Measurements from ENCODE around the gene APOBR. TPM values are rescaled to one million over a fixed set of nuclear protein-coding genes. Genes with fewer than 3 reads are reported as not detected.

APOBR gene
- total and polyA plus RNA-seq, 9 of the 15 experiments (the other 6 are each of a cell fraction or from before 2014, with no cell fraction given) = 0.08 to 6.1 (median 2.8) TPM; not detected in 1

- Histone ChIP-seq H3K27ac (ENCODE audit: extremely low read depth, low read depth, low read length) (peak overlapping the region; percentile 71), H3K9me1 (ENCODE audit: control insufficient read depth, insufficient read depth, low read length) (no peaks in the 10 kb centered on the region), H2AFZ (ENCODE audit: low read depth, low read length) (peak overlapping the region; percentile 92), H3K9ac (ENCODE audit: insufficient read depth in 1 of 2, low read depth in 2 of 2, low read length in 2 of 2) (peak overlapping the region; percentile 55 to 87), H3K4me3 (peak overlapping the region; percentile 25), H3K9me3 (replicated peaks; ENCODE audit: control insufficient read depth, insufficient read depth, low read depth, low read length) (no peaks in the 10 kb centered on the region), H3K4me1 (replicated peaks in 1 of 2; ENCODE audit: control insufficient read depth in 2 of 2, insufficient read depth in 2 of 2, low read length in 2 of 2) (peaks cover 13 to 59% of the 10 kb centered on the region in 2 experiments), H3K79me2 (ENCODE audit: control insufficient read depth, insufficient read depth, low read length) (peaks cover 8% of the 10 kb centered on the region; the same call in 2 of the 3 replicates), H3K36me3 (ENCODE audit: control insufficient read depth, insufficient read depth, low read length) (no peaks in the 10 kb centered on the region), H3K4me2 (ENCODE audit: insufficient read depth, low read length) (peak overlapping the region; percentile 74), H4K20me1 (replicated peaks; ENCODE audit: control insufficient read depth, insufficient read depth, low read length) (no peaks in the 10 kb centered on the region), H3K27me3 (ENCODE audit: control insufficient read depth in 2 of 2, insufficient read depth in 2 of 2, low read length in 2 of 2) (no peaks in the 10 kb centered on the region)
- 74% methylated on average over 11 of the region's 13 CpGs for WGBS (ENCODE audit: insufficient coverage, low coverage, missing lambda C conversion rate)
- ChIA-PET POLR2A (no interaction called here), CTCF (ENCODE audit: low intra/inter-chr PET ratio) (no interaction called here)
- no peak for DNase-seq (ENCODE audit: extremely low read depth in 1 of 4, low spot score in 3 of 4)
- in situ Hi-C loops (cut with MboI) = loop anchor here (25.0 kb wide), 1 partner anchor 1717 kb away; no protein-coding TSS in a partner anchor
- intact Hi-C loops (cut with micrococcal nuclease) = no loop called here
- no peak for FAIRE-seq
- TF ChIP-seq HDAC6 (IDR thresholded peaks at IDR 0.05; ENCODE audit: low read depth, low read length) (no peak), ZNF445 (CRISPR knock-in tag; IDR thresholded peaks at IDR 0.05; ENCODE audit: low read depth) (no peak), ZBTB26 (CRISPR knock-in tag; IDR thresholded peaks at IDR 0.05) (0 out of 2 replicates have a peak, but pooled peaks have one; percentile 9), MAZ (CRISPR knock-in tag; conservative IDR thresholded peaks at IDR 0.05 in 1 of 2, IDR thresholded peaks at IDR 0.05 in 1 of 2) (peak in 1 of 2 experiments; percentile 41; a peak in 1 of 4 replicates), ZNF311 (CRISPR knock-in tag; IDR thresholded peaks at IDR 0.05) (no peak), TEAD1 (CRISPR knock-in tag; IDR thresholded peaks at IDR 0.05) (0 out of 4 replicates have a peak, but pooled peaks of 1 of the 2 experiments have one; percentile 20), ZNF740 (CRISPR knock-in tag; IDR thresholded peaks at IDR 0.05) (peak; percentile 31; the same call in 1 of the 2 replicates), ZNF740 (tag; IDR thresholded peaks at IDR 0.05) (no peak), BCOR (IDR thresholded peaks at IDR 0.05) (no peak), MYC (IDR thresholded peaks at IDR 0.05; ENCODE audit: low read depth, low read length) (no peak), MYC (CRISPR knock-in tag; IDR thresholded peaks at IDR 0.05; ENCODE audit: borderline replicate concordance, low read depth) (0 out of 2 replicates have a peak, but pooled peaks have one; percentile 29), HBP1 (CRISPR knock-in tag; IDR thresholded peaks at IDR 0.05) (0 out of 2 replicates have a peak, but pooled peaks have one; percentile 15)
- BruUV-seq (replicated peaks) = TSS peak; percentile 55
- no peak for ATAC-seq
Measured at GRCh38 chr16:28495098-28495793, 803 bp downstream of the APOBR start.
